HepG2 (cell line): Measurements from ENCODE around the gene NUDCD2. TPM values are rescaled to one million over a fixed set of nuclear protein-coding genes. Genes with fewer than 3 reads are reported as not detected.

ENCODE experiments used
- ARID4A ChIP-seq: sonication (generic); formaldehyde crosslinking; IDR thresholded peaks from 2 replicates; pipeline ENCODE4 v1.5.0; 2020; ENCODE audit warnings: mild to moderate bottlenecking, missing genetic modification reagents, borderline replicate concordance
- PCBP2 ChIP-seq: fragments of 200-400 bp; formaldehyde crosslinking; optimal IDR thresholded peaks from 2 replicates; pipeline ENCODE3; 2018; ENCODE audit warnings: low read length, low read depth; ENCODE audit not compliant: poor library complexity, severe bottlenecking
- PHF20 ChIP-seq: sonication (generic); formaldehyde crosslinking; IDR thresholded peaks from 2 replicates; pipeline ENCODE4 v1.5.0; 2020; ENCODE audit warnings: mild to moderate bottlenecking, missing genetic modification reagents
- TRIM24 ChIP-seq: sonication (generic); formaldehyde crosslinking; IDR thresholded peaks from 2 replicates; pipeline ENCODE4 v1.8.0; 2022; ENCODE audit warnings: mild to moderate bottlenecking, missing genetic modification reagents
- ZBTB40 ChIP-seq, 2 experiments: fragments of 450-650 bp in 1 of 2; sonication (generic) in 1 of 2; formaldehyde crosslinking in 1 of 2; IDR thresholded peaks; 2 replicates each; pipeline versions ENCODE4 v1.6.1 to v1.8.0; 2016 to 2022; ENCODE audit warnings: antibody characterized with exemption in 1 of 2, mild to moderate bottlenecking in 1 of 2, missing genetic modification reagents in 1 of 2
- ZNF235 ChIP-seq: sonication (generic); formaldehyde crosslinking; IDR thresholded peaks from 2 replicates; pipeline ENCODE4 v1.8.1; 2023; ENCODE audit warnings: mild to moderate bottlenecking, missing genetic modification reagents, borderline replicate concordance
- ZNF335 ChIP-seq: sonication (generic); formaldehyde crosslinking; IDR thresholded peaks from 2 replicates; pipeline ENCODE4 v1.4.0; 2020; ENCODE audit warnings: missing genetic modification reagents
- ZNF607 ChIP-seq: sonication (generic); formaldehyde crosslinking; IDR thresholded peaks from 2 replicates; pipeline ENCODE4 v1.5.1; 2020; ENCODE audit warnings: missing genetic modification reagents, mild to moderate bottlenecking, borderline replicate concordance
- polyA plus RNA-seq, 8 experiments: library from polyadenylated mRNA; depleted of rRNA in 3 of 8; stranded (reverse) in 7 of 8; unstranded in 1 of 8; fragments of >200 nt; fragmentation: Illumina TruSeq in 4 of 8; extraction: Trizol in 4 of 8; gene quantifications; 2 replicates each; pipeline versions ENCODE4 v1.2.1 to v1.2.3, GENCODE V29; 2011 to 2016; ENCODE audit warnings: low read depth in 4 of 8, missing spikeins in 1 of 8, mixed read lengths in 1 of 8; ENCODE audit not compliant: insufficient read depth in 1 of 8
- total RNA-seq, 5 experiments: library from RNA; depleted of rRNA; stranded (reverse); fragments of >200 nt; fragmentation: Illumina TruSeq; extraction: Trizol; gene quantifications; 2 replicates each; pipeline ENCODE4 v1.2.3, GENCODE V29; 2016; ENCODE audit warnings: low read depth in 1 of 5
- TF ChIP-seq, protein P1 (sequence below): sonication (generic); formaldehyde crosslinking; IDR thresholded peaks from 2 replicates; pipeline ENCODE4 v1.4.0; 2020; ENCODE audit warnings: missing genetic modification reagents, mild to moderate bottlenecking, borderline replicate concordance

Gene NUDCD2
- total and polyA plus RNA-seq, 2 of the 13 experiments (the other 11 are each of a cell fraction or from before 2014, with no cell fraction given) = 14.8 to 39.2 TPM

GRCh38 chr5:163459819-163460561 lies at the start of gene NUDCD2 (continued):
- TF ChIP-seq, protein P1, sequence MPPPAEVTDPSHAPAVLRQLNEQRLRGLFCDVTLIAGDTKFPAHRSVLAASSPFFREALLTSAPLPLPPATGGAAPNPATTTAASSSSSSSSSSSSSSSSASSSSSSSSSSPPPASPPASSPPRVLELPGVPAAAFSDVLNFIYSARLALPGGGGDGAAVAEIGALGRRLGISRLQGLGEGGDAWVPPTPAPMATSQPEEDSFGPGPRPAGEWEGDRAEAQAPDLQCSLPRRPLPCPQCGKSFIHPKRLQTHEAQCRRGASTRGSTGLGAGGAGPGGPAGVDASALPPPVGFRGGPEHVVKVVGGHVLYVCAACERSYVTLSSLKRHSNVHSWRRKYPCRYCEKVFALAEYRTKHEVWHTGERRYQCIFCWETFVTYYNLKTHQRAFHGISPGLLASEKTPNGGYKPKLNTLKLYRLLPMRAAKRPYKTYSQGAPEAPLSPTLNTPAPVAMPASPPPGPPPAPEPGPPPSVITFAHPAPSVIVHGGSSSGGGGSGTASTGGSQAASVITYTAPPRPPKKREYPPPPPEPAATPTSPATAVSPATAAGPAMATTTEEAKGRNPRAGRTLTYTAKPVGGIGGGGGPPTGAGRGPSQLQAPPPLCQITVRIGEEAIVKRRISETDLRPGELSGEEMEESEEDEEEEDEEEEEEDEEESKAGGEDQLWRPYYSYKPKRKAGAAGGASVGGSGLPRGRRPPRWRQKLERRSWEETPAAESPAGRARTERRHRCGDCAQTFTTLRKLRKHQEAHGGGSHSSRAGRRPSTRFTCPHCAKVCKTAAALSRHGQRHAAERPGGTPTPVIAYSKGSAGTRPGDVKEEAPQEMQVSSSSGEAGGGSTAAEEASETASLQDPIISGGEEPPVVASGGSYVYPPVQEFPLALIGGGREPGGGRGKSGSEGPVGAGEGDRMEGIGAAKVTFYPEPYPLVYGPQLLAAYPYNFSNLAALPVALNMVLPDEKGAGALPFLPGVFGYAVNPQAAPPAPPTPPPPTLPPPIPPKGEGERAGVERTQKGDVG (CRISPR knock-in tag) = peak; percentile 52; the same call in 1 of the 2 replicates
- no peak for TF ChIP-seq ZNF235 (CRISPR knock-in tag)
- peak; percentile 71 for TF ChIP-seq PHF20
- TF ChIP-seq ZNF607 = 0 out of 2 replicates have a peak, but pooled peaks have one; percentile 58
- no peak for TF ChIP-seq ZBTB40 (IDR thresholded peaks at IDR 0.05)
- TF ChIP-seq ZBTB40 (CRISPR knock-in tag; IDR thresholded peaks at IDR 0.05) = peak; percentile 81
- TF ChIP-seq ARID4A (CRISPR knock-in tag) = peak; percentile 60; the same call in 1 of the 2 replicates
- TF ChIP-seq ZNF335 (CRISPR knock-in tag) = no peak
- no peak for TF ChIP-seq PCBP2
- TF ChIP-seq TRIM24 (CRISPR knock-in tag) = no peak
